ENCODE data around the gene IFI30. TPM values are rescaled to one million over a fixed set of nuclear protein-coding genes. Genes with fewer than 3 reads are reported as not detected.

Gene IFI30
- total and polyA plus RNA-seq, 4 donors: 60.2 to 130 (median 109) TPM

GRCh38 chr19:18140473-18140872 is 33.1 kb upstream of the IFI30 start:
- Histone ChIP-seq H3K27ac (ENCODE audit: low read depth in 1 of 2, low read length in 2 of 2) (no peak overlapping the region), H3K36me3 (ENCODE audit: control insufficient read depth in 4 of 4, insufficient read depth in 3 of 4, low read depth in 1 of 4, low read length in 3 of 4) (peaks cover 19 to 34% (median 29%) of the 10 kb centered on the region in 4 donors), H3K27me3 (ENCODE audit: control insufficient read depth in 4 of 4, insufficient read depth in 4 of 4, low read length in 3 of 4) (no peaks in the 10 kb centered on the region), H3K4me3 (ENCODE audit: low read depth in 1 of 3, low read length in 3 of 3) (no peak overlapping the region), H3K4me1 (ENCODE audit: control insufficient read depth in 4 of 4, insufficient read depth in 4 of 4, low read length in 3 of 4) (peaks cover under 1 to 35% (median 24%) of the 10 kb centered on the region in 4 donors), H3K9me3 (ENCODE audit: control insufficient read depth in 4 of 4, low read length in 3 of 4) (no peaks in the 10 kb centered on the region), H3K9ac (ENCODE audit: low read depth in 1 of 2, low read length in 2 of 2) (no peak overlapping the region)
- TF ChIP-seq FOXA1 (IDR thresholded peaks at IDR 0.05): no peak
- no peak for DNase-seq (ENCODE audit: low spot score)
- 98% methylated on average over 1 of the region's 1 CpG for WGBS

- H3K36me3 ChIP-seq (ENCODE audit: control insufficient read depth in 4 of 4, insufficient read depth in 3 of 4, low read depth in 1 of 4, low read length in 3 of 4): peaks cover 25 to 38% (median 34%) of the 10 kb centered on the region in 4 donors
- no peaks in the 10 kb centered on the region for H3K9me3 ChIP-seq (ENCODE audit: control insufficient read depth in 4 of 4, low read length in 3 of 4)
- peaks cover 0 to 30% (median 20%) of the 10 kb centered on the region in 4 donors for H3K4me1 ChIP-seq (ENCODE audit: control insufficient read depth in 4 of 4, insufficient read depth in 4 of 4, low read length in 3 of 4)
Measured at GRCh38 chr19:18141031-18141430, 32.6 kb upstream of the IFI30 start.

More at GRCh38 chr19:18141031-18141430, 32.6 kb upstream of the IFI30 start:
- Histone ChIP-seq H3K4me3 (ENCODE audit: low read depth in 1 of 3, low read length in 3 of 3) (no peak overlapping the region), H3K27ac (ENCODE audit: low read depth in 1 of 2, low read length in 2 of 2) (no peak overlapping the region), H3K9ac (ENCODE audit: low read depth in 1 of 2, low read length in 2 of 2) (no peak overlapping the region), H3K27me3 (ENCODE audit: control insufficient read depth in 4 of 4, insufficient read depth in 4 of 4, low read length in 3 of 4) (no peaks in the 10 kb centered on the region)
- no peak for TF ChIP-seq YY1 (IDR thresholded peaks at IDR 0.05)
- TF ChIP-seq ATF3 (IDR thresholded peaks at IDR 0.05): no peak
- no peak for TF ChIP-seq CTCF (IDR thresholded peaks at IDR 0.05; ENCODE audit: low read depth, low read length, missing input control)
- no peak for TF ChIP-seq GABPA (IDR thresholded peaks at IDR 0.05 in 1 of 2, conservative IDR thresholded peaks at IDR 0.05 in 1 of 2)
- TF ChIP-seq RXRA (IDR thresholded peaks at IDR 0.05): no peak
- TF ChIP-seq REST (IDR thresholded peaks at IDR 0.05): no peak
- TF ChIP-seq SP1 (IDR thresholded peaks at IDR 0.05): no peak
- no peak for TF ChIP-seq EGR1 (IDR thresholded peaks at IDR 0.05; ENCODE audit: low read depth in 2 of 2)
- TF ChIP-seq JUND (IDR thresholded peaks at IDR 0.05): no peak
- TF ChIP-seq HNF4G (IDR thresholded peaks at IDR 0.05): no peak
- TF ChIP-seq FOXA1 (IDR thresholded peaks at IDR 0.05): no peak
- no peak for TF ChIP-seq NR2F2 (IDR thresholded peaks at IDR 0.05)
- WGBS: 97% methylated on average over 6 of the region's 6 CpGs
- no peak for DNase-seq (ENCODE audit: low spot score)
